Right lobe of liver (tissue), 4 donors: Measurements from ENCODE around the gene ARHGEF7.

Experiments used
- CTCF ChIP-seq, 4 donors: fragments of 200-600 bp in 3 of 4; fragments of 450-650 bp in 1 of 4; IDR thresholded peaks; one replicate each; pipeline versions ENCODE4 v1.5.1 to v1.8.0; 2016 to 2022; ENCODE audit warnings: antibody characterized with exemption in 4 of 4, mild to moderate bottlenecking in 2 of 4
- POLR2A ChIP-seq: fragments of 450-650 bp; IDR thresholded peaks from one replicate; pipeline ENCODE4 v1.6.1; 2017; ENCODE audit warnings: antibody characterized with exemption, mild to moderate bottlenecking
- donor health status: DM: no; HTN: no; CAD: no.
- donor health status: DM: no; HTN: no; CAD: no.
- donor health status: DM: no; HTN: yes; CAD: no.

DNA sequence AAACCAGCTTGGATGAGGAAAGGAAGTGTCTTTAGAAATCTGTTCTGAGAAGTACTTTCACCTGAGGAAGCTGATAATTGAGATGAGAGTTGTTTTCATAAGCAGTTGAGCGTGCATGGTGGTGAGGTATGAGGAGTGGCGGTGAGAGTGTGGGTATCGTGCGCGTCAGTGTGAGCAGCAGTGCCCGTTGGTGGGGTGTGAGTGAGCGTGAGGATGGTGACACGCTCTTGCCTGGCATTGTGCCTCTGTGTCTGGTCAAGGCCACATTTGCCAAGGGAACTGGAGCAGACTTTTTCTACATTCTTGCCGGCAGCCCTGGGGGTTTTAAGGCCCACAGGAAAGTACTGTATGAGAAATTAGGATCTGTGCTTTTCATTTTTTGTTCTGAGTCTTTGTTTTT is 168.9 kb downstream of the ARHGEF7 start:
- TF ChIP-seq CTCF (IDR thresholded peaks at IDR 0.05) (no peak), POLR2A (no peak)
